Right ventricle myocardium superior (tissue), 1 donor: ENCODE results near the gene ALDH3A1. TPM values are rescaled to one million over a fixed set of nuclear protein-coding genes. Genes with fewer than 3 reads are reported as not detected.
"Not testable (repeated sequence)": the region's sequence is repeated elsewhere in the genome, so short reads cannot be mapped to it uniquely, and the experiment has no call there.

Experiments used
- ATAC-seq: fragments of 200-7000 bp; cut with Tn5 transposase; one replicate; pipeline ENCODE4 v1.9.1; 2020; ENCODE audit warnings: mild to moderate bottlenecking; ENCODE audit not compliant: poor library complexity
- DNase-seq: peaks from one replicate; pipeline ENCODE4 v3.0.0-alpha.2; 2020
- intact Hi-C: fragments of 100-400 bp; cut with DNase I; formaldehyde crosslinking; loops from one replicate; pipeline ENCODE4 v1.11.2; 2022
- long read RNA-seq: library from polyadenylated mRNA; unstranded; transcript quantifications from one replicate; pipeline ENCODE4 v2.0.0, GENCODE V29; 2021
- total RNA-seq: library from RNA; stranded (reverse); fragmentation: NEBNext Ultra II Directional; extraction: Animal tissue kit (Norgen Biotek cat#: 25700); gene quantifications from one replicate; pipeline ENCODE4 v1.2.1, GENCODE V29; 2021
- donor health status: DM: no; HTN: yes; CAD: no; lungs with severe emphysema.

ALDH3A1 gene
- 0.27 TPM for total RNA-seq
- long read RNA-seq: 0 reads

- no peak for DNase-seq
- no peak for ATAC-seq
- intact Hi-C loops: loop anchor here (5.0 kb wide), 1 partner anchor 101 kb away; the partner anchor contains the start of gene ALDH3A2
Observed at GRCh38 chr17:19747829-19748806, at the start of gene ALDH3A1. Gene ALDH3A1, minus strand, starts transcription at chr17:19748298. Its CDS starts 3,169 bp downstream, at chr17:19745129.

- ATAC-seq (no peak), DNase-seq (no peak)
- intact Hi-C loops: no loop called here
Observed at GRCh38 chr17:19796457-19796856, 48.4 kb upstream of the ALDH3A1 start.

- intact Hi-C loops: no loop called here
- ATAC-seq: no peak
Observed at GRCh38 chr17:19791918-19792550, 43.9 kb upstream of the ALDH3A1 start.

GRCh38 chr17:19787733-19788357 is 39.7 kb upstream of the ALDH3A1 start:
- no peak for DNase-seq
- no peak for ATAC-seq
- intact Hi-C loops: no loop called here

More at GRCh38 chr17:19791918-19792550, 43.9 kb upstream of the ALDH3A1 start:
- no peak for DNase-seq

- intact Hi-C loops: no loop called here
- DNase-seq (no peak), ATAC-seq (no peak)
Observed at GRCh38 chr17:19785854-19786253, 37.8 kb upstream of the ALDH3A1 start.

GRCh38 chr17:19781488-19782458 is 33.7 kb upstream of the ALDH3A1 start:
- ATAC-seq (no peak), DNase-seq (no peak)
- intact Hi-C loops: no loop called here

- intact Hi-C loops: no loop called here
- no peak for ATAC-seq
- no peak for DNase-seq
Observed at GRCh38 chr17:19780846-19781245, 32.7 kb upstream of the ALDH3A1 start.

- DNase-seq (no peak), ATAC-seq (no peak)
- intact Hi-C loops: no loop called here
Observed at GRCh38 chr17:19773534-19773933, 25.4 kb upstream of the ALDH3A1 start.

GRCh38 chr17:19771971-19772630 is 24.0 kb upstream of the ALDH3A1 start:
- DNase-seq (no peak), ATAC-seq (no peak)
- intact Hi-C loops: no loop called here

- intact Hi-C loops: no loop called here
- ATAC-seq (no peak), DNase-seq (no peak)
Observed at GRCh38 chr17:19770985-19771735, 23.1 kb upstream of the ALDH3A1 start.

- ATAC-seq (no peak), DNase-seq (no peak)
- intact Hi-C loops: no loop called here
Observed at GRCh38 chr17:19769946-19770652, 22.0 kb upstream of the ALDH3A1 start.

- DNase-seq: no peak
- no peak for ATAC-seq
- intact Hi-C loops: no loop called here
Observed at GRCh38 chr17:19768046-19768782, 20.1 kb upstream of the ALDH3A1 start.

GRCh38 chr17:19766421-19767270 is 18.5 kb upstream of the ALDH3A1 start:
- peak; percentile 95 for ATAC-seq
- intact Hi-C loops: loop anchor here (2.0 kb wide), 1 partner anchor 254 kb away; no protein-coding TSS in a partner anchor
- peak; percentile 89 for DNase-seq

- intact Hi-C loops: loop anchor here (2.0 kb wide), 1 partner anchor 253 kb away; no protein-coding TSS in a partner anchor
- no peak for DNase-seq
- ATAC-seq: no peak
Observed at GRCh38 chr17:19766016-19766415, 17.9 kb upstream of the ALDH3A1 start.

GRCh38 chr17:19763991-19764390 is 15.9 kb upstream of the ALDH3A1 start:
- ATAC-seq, DNase-seq: not testable (repeated sequence)
- intact Hi-C loops: loop anchor here (5.0 kb wide), 1 partner anchor 402 kb away; the partner anchor contains the start of gene B9D1
